GM12878 (cell line): ENCODE results near the gene LDLRAD4. TPM values are rescaled to one million over a fixed set of nuclear protein-coding genes. Genes with fewer than 3 reads are reported as not detected.
"Not testable (repeated sequence)": the region's sequence is repeated elsewhere in the genome, so short reads cannot be mapped to it uniquely, and the experiment has no call there.

ENCODE experiments used
- ATAC-seq: fragments of 200-7000 bp; cut with Tn5 transposase; 3 replicates; pipeline ENCODE4 v1.9.1; 2020; ENCODE audit warnings: mild to moderate bottlenecking, moderate library complexity
- BruUV-seq: library from RNA; stranded (reverse); fragments of 400-500 nt; replicated peaks from 2 replicates; lab custom pipeline; 2021; lab: Mats Ljungman, UMichigan
- CTCF ChIA-PET: fragments of 300-600 bp; sonication (Branson Sonifier 250); formaldehyde crosslinking; extraction: SDS; loops from one replicate; lab custom pipeline; 2021; ENCODE audit warnings: inconsistent platforms; lab: Yijun Ruan, JAX
- POLR2A ChIA-PET: fragments of 350-600 bp; formaldehyde crosslinking; extraction: SDS; loops from one replicate; lab custom pipeline; 2021; ENCODE audit warnings: inconsistent platforms; lab: Charles Lee
- RAD21 ChIA-PET: fragments of 300-600 bp; sonication (Branson Sonifier 250); formaldehyde crosslinking; loops from one replicate; lab custom pipeline; 2023; ENCODE audit warnings: antibody characterized with exemption; ENCODE audit not compliant: unreplicated experiment; lab: Charles Lee
- SMC1A ChIA-PET: fragments of 300-600 bp; sonication (Branson Sonifier 250); formaldehyde crosslinking; loops from one replicate; lab custom pipeline; 2023; ENCODE audit not compliant: unreplicated experiment, uncharacterized antibody; lab: Charles Lee
- DNase-seq: peaks from one replicate; pipeline ENCODE4 v3.0.0-alpha.2; 2011; ENCODE audit warnings: low read depth, low spot score
- FAIRE-seq: peaks from 3 replicates; lab custom pipeline; 2011; peaks lifted over from hg19 to GRCh38; lab: Jason Lieb, UNC
- H2AFZ ChIP-seq: 2 replicates; pipeline ENCODE4 v1.6.0; 2011; ENCODE audit warnings: low read depth, low read length, control low read depth; ENCODE audit not compliant: control insufficient read depth
- H3K27ac ChIP-seq: 2 replicates; pipeline ENCODE4 v1.5.1; 2011; ENCODE audit warnings: control low read depth; ENCODE audit not compliant: control insufficient read depth, insufficient read depth
- H3K27me3 ChIP-seq, 2 experiments: replicated peaks in 1 of 2; 2 replicates each; pipeline versions ENCODE4 v1.6.0 to v1.6.1; 2011; ENCODE audit warnings: low read length in 1 of 2; ENCODE audit not compliant: control insufficient read depth in 2 of 2, insufficient read depth in 2 of 2
- H3K36me3 ChIP-seq, 2 experiments: 2 replicates each; pipeline ENCODE4 v1.5.1; 2011; ENCODE audit warnings: low read length in 1 of 2; ENCODE audit not compliant: control insufficient read depth in 2 of 2, insufficient read depth in 2 of 2
- H3K4me1 ChIP-seq: 2 replicates; pipeline ENCODE4 v1.6.1; 2011; ENCODE audit warnings: mild to moderate bottlenecking, low read length, moderate library complexity, mixed read lengths; ENCODE audit not compliant: control insufficient read depth, insufficient read depth
- H3K4me2 ChIP-seq: 2 replicates; pipeline ENCODE4 v1.6.0; 2011; ENCODE audit warnings: control low read depth; ENCODE audit not compliant: control insufficient read depth, insufficient read depth
- H3K4me3 ChIP-seq: fragments of 200-600 bp; sonication (generic); 2 replicates; pipeline ENCODE4 v1.5.1; 2016
- H3K79me2 ChIP-seq: 2 replicates; pipeline ENCODE4 v1.6.0; 2011; ENCODE audit warnings: low read length; ENCODE audit not compliant: control insufficient read depth, insufficient read depth
- H3K9ac ChIP-seq: 2 replicates; pipeline ENCODE4 v1.8.0; 2011; ENCODE audit warnings: low read length, control low read depth, mixed read lengths; ENCODE audit not compliant: control insufficient read depth, insufficient read depth
- H3K9me3 ChIP-seq: replicated peaks from 3 replicates; pipeline ENCODE4 v1.5.1; 2011; ENCODE audit warnings: mild to moderate bottlenecking, low read length; ENCODE audit not compliant: control insufficient read depth, insufficient read depth
- H4K20me1 ChIP-seq: 2 replicates; pipeline ENCODE4 v1.6.0; 2011; ENCODE audit not compliant: control insufficient read depth, insufficient read depth
- E2F4 ChIP-seq: IDR thresholded peaks from 2 replicates; pipeline ENCODE4 v1.6.1; 2012; ENCODE audit warnings: low read depth, low read length, improper control_type of control experiment
- JUND ChIP-seq: IDR thresholded peaks from 2 replicates; pipeline ENCODE4 v1.6.1; 2012; ENCODE audit warnings: low read depth, mild to moderate bottlenecking, low read length, improper control_type of control experiment, moderate library complexity
- YY1 ChIP-seq: IDR thresholded peaks from 2 replicates; pipeline ENCODE4 v1.6.1; 2011; ENCODE audit warnings: low read depth, mild to moderate bottlenecking, low read length
- WGBS: methylation state at CpG from one replicate; pipeline ENCODE4 v1.1.6; 2016; ENCODE audit warnings: low lambda C conversion rate; ENCODE audit not compliant: insufficient replicate concordance, insufficient coverage; ENCODE audit errors: missing lambda C conversion rate; 5-methylcytosine and 5-hydroxymethylcytosine counted together
- in situ Hi-C: fragments of 300-500 bp; cut with MboI; formaldehyde crosslinking; loops from 9 replicates; pipeline ENCODE4 v1.14.3; 2018; ENCODE audit warnings: mixed read lengths
- intact Hi-C: fragments of 100-400 bp; cut with micrococcal nuclease; formaldehyde crosslinking; loops from one replicate; pipeline ENCODE4 v1.14.2; 2022; ENCODE audit not compliant: unreplicated experiment
- polyA plus RNA-seq, 11 experiments: library from polyadenylated mRNA; depleted of rRNA in 4 of 11; unstranded in 6 of 11; stranded (reverse) in 5 of 11; fragments of >200 nt; fragmentation: Nextera tagmentation in 4 of 11; fragmentation: Illumina TruSeq in 1 of 11; extraction: Ambion mirVana in 4 of 11; extraction: Trizol in 1 of 11; gene quantifications; 1 replicate in 1 of 11; 2 replicates in 10 of 11; pipeline versions ENCODE4 v1.2.1 to v1.2.3, GENCODE V29; 2011 to 2016; ENCODE audit warnings: inconsistent platforms in 2 of 11, missing spikeins in 2 of 11, low read depth in 1 of 11
- total RNA-seq, 4 experiments: library from RNA; depleted of rRNA in 3 of 4; stranded (reverse); fragments of >200 nt in 3 of 4; fragmentation: Illumina TruSeq in 1 of 4; extraction: Trizol in 1 of 4; gene quantifications; 2 replicates each; pipeline versions ENCODE4 v1.2.1 to v1.2.3, GENCODE V29; 2013 to 2021

Gene LDLRAD4
- total and polyA plus RNA-seq, 10 of the 15 experiments (the other 5 are each of a cell fraction or from before 2014, with no cell fraction given): 2.7 to 16.8 (median 11.2) TPM

- Histone ChIP-seq H3K27ac (no peak overlapping the region), H3K4me1 (no peaks in the 10 kb centered on the region), H3K4me2 (no peak overlapping the region)
- no peak for ATAC-seq
- ChIA-PET POLR2A (no interaction called here), SMC1A (no interaction called here)
- DNase-seq: no peak
- WGBS: 88% methylated on average over 1 of the region's 1 CpG
- in situ Hi-C loops: no loop called here
- TF ChIP-seq E2F4: no peak
- no peak for TF ChIP-seq JUND
- no peak for TF ChIP-seq YY1
- TF ChIP-seq, all 136 proteins: peak for 0
- Histone ChIP-seq H3K9me3 (no peaks in the 10 kb centered on the region), H3K79me2 (no peaks in the 10 kb centered on the region), H3K27me3 (no peaks in the 10 kb centered on the region; a peak in 1 of 4 replicates), H3K36me3 (no peaks in the 10 kb centered on the region), H3K9ac (no peak overlapping the region), H3K4me3 (no peak overlapping the region), H4K20me1 (no peaks in the 10 kb centered on the region), H2AFZ (no peak overlapping the region)
- no TSS peak for BruUV-seq
- no peak for FAIRE-seq
- ChIA-PET CTCF (no interaction called here), RAD21 (no interaction called here)
- intact Hi-C loops: no loop called here
These were observed 121.1 kb downstream of the LDLRAD4 start for GRCh38 chr18:13339653-13340052.

- H3K4me3 ChIP-seq, H3K4me1 ChIP-seq, H2AFZ ChIP-seq, CTCF ChIA-PET, H3K27me3 ChIP-seq, ATAC-seq, H3K27ac ChIP-seq, BruUV-seq, POLR2A ChIA-PET, SMC1A ChIA-PET, H4K20me1 ChIP-seq, H3K4me2 ChIP-seq, in situ Hi-C loops, DNase-seq, FAIRE-seq, H3K79me2 ChIP-seq, H3K36me3 ChIP-seq, H3K9ac ChIP-seq, intact Hi-C loops, H3K9me3 ChIP-seq, RAD21 ChIA-PET: not testable (repeated sequence)
These were observed 127.9 kb downstream of the LDLRAD4 start for GRCh38 chr18:13346449-13346848.
